GM19452 (cell line): Measurements from ENCODE around the gene ALPG.
"Not testable (repeated sequence)": the region's sequence is repeated elsewhere in the genome, so short reads cannot be mapped to it uniquely, and the experiment has no call there.

Experiments
- ATAC-seq: cut with Tn5 transposase; IDR thresholded peaks from one replicate; pipeline ENCODE4 v1.9.1; 2021; ENCODE audit not compliant: unreplicated experiment

Gene ALPG

DNA sequence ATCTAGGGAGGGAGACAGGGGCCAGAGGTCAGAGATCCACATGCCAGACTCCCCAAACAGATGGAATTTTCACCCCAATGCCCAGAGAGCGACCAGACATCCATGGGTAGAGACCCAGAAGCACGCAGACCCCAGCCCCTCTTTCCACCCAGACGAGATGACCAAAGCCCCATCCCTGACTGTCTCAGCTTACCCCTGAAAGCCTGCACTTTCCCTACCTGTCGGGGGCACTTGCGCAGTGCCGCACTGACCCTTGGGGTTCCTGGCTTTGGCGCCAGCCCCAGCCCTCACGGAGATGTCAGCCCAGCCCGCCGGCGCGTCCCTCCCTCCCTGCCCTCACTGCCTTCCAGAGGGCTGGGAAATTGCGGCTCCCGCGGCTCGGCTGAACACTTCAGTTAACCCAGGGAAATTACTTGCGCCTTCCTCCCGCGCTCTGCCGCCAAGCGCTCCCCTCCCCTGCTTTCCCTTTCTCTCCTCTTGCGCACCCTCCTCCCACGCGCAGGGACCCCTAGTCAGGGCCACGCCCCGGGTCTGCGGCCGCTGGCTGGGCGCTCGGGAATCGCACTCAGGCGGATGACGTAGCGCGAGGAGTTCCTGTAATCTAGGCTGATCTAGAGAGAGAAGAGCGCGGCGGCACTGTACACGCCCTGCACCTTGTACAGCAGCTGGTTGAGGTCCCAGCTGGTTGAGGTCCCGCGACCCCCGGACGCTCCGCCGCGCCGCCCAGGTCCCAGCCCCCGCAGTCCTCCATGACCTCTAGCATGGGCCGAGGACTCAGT, 12.0 kb downstream of the ALPG start:
- no peak for ATAC-seq

GRCh38 chr2:232419245-232420072, 12.8 kb downstream of the ALPG start:
- no peak for ATAC-seq

DNA sequence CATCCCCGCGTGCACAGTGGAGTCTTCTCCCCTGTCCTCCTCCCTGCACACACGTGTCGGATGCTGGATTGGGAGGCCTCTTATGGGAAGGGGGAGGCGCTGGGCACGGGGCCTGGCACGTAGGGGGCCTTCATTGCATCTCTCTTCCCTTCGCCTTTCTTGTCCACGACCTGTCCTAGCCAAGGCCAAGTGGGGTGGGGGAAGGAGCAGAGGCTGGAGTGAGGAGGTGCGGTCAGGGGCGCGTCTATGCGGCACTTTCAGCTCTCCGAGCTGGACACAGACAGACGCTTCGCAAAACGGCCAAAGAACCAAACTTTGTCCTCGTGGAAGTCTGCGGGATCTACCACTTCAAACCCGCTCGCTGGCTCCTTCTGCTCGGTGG, 13.4 kb downstream of the ALPG start:
- ATAC-seq, result no peak

DNA sequence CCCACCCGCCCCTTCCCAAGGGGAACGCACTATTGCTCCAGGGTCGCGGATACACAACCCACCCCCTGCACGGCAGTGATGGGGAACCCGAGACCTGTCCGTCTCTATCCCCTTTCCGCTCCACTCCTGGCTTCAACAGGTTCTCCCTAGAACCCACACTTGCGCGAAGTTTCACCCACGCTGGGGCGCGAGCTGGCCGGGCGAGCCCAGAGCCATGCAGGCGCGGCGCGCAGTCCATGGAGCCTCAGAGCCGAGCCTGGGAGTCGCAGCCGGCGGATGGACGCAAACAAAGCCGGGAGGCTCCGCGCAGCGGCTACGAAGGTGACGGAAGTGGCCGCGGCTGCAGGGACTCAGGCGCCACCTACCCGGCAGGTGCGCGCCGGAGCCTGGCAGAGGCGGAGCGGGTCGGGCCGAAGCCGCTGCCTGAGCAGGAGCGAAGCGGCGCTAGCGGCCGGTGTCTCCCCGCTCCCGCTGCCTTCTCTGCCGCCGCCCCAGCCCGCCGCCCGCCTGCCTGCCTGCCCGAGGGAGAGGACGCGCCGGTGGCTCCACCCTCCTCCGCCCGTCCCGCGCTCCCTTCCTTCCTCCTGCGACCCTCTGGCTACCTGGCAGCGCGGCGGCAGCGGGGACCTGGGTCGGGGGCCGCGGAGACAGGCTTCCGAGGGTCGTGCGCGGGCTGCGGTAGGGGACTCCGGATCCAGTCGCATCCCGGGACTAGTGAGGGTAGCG, 14.0 kb downstream of the ALPG start:
- ATAC-seq, result no peak

DNA sequence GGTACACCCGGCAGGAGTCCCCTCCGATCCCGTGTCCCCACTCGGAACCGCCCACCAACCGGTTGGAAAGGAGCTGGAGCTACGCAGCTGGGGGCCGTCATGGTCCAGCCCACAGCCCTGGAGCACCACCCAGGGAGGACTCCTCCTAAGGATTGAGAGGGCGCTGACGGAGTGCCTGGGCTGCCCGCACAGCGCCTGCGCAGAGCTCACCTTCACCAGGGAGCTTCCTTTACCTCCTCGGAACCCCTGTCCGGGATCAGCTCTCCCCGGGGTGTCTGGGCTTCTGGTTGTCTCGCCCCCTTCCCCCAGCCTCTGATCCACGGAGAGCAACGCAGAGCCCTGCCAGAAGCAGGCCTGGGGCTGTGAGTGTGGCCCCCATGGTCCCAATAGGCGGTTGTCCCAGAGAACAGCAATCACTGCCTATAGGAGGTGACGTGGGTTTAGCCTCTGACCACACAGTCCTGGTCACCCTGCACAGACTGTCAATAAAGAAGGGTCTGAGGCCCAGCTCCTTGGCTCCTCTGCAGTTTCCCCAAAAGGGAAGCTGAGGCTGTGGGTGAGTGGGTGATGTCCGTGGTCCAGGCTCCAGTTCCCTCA, 14.6 kb downstream of the ALPG start:
- ATAC-seq, result no peak

DNA sequence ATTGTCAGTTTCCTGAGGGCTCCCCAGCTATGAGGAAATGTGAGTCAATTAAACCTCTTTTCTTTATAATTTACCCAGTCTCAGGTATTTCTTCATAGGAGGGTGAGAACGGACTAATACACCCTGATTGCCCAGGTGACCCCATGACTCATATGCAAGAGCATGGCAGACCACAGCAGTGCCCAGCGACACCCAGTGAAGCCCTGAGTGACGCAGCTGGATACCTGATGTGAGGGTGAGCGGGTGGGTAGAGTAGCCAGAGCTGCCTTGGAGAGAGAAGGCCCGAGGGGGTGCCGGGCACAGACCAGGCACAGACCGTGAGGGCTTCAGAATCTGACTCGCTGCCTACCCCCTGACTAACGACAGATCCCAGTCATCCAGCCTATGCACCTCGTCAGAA, 15.4 kb downstream of the ALPG start:
- ATAC-seq, result no peak

- ATAC-seq, result not testable (repeated sequence)
Measured at GRCh38 chr2:232422996-232423395, 16.4 kb downstream of the ALPG start.

GRCh38 chr2:232423407-232423806, 16.8 kb downstream of the ALPG start:
- ATAC-seq, result not testable (repeated sequence)

GRCh38 chr2:232431705-232432590, 25.3 kb downstream of the ALPG start:
- no peak for ATAC-seq

DNA sequence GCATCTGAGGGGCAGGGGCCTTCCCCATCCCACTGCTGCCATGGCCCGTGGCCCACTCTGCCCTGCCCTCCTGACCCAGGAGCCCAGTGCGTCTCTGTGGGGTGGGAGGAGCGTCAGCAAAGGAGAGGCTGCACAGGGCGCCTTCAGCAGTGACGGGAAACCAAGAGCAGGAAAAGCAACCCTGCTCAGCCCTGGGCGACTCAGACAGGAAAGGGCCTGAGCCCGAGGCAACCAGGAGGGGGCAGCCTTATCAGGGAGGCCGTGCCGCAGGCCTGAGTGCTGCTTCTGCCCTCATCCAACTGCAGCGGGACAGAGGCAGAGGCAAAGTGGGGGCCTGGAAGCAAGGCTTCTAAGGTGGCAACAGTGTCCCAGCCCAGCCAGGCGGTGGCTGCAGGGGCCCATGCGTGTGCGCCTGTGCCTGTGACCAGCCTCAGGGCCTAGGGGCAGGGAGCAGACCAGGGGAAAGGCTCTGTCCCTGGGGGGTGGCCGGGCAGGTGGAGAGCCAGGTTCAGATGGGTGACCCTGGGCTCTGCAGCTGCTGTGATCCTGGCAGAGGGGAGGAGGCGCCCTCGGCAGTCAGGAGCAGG, 26.0 kb downstream of the ALPG start:
- no peak for ATAC-seq

DNA sequence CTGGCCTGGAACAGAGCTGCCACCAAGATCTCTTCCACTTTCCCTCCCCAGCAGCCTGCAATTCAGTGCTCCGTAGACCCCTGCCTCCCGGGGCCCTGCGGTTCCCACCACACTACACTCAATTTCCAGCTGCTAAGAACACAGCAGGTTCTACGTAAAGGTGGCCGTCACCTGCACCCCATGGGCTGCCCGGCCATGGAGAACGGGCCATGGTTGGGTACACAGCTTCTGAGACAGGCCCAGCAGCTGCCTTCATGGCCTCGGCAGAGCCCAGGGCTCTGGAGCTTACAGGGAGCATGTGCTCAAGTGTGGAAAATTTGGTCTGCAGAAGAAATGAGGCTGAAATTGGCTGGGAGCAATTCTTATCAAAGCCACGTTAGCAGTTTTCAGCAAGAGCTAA, 27.0 kb downstream of the ALPG start:
- not testable (repeated sequence) for ATAC-seq

DNA sequence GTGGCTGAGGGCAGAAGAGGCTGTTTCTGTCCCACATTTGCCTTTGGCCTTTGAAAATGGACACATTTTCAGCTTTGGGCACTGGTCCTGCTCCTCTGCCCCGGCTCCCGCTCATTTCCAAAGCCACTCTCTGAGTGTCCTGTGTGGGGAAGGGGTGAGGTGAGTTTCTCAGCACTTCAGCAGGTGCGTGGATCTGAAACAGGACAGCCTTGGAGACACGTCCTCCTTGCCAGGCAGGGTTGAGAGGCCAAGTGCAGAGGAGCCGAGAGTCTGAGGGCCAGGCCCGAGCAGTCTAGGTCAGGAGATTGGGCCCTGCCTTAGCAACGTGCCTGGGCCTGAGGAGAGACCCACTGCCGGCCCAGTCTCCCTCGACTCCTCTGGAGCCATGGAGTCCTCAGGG, 27.4 kb downstream of the ALPG start:
- no peak for ATAC-seq

DNA sequence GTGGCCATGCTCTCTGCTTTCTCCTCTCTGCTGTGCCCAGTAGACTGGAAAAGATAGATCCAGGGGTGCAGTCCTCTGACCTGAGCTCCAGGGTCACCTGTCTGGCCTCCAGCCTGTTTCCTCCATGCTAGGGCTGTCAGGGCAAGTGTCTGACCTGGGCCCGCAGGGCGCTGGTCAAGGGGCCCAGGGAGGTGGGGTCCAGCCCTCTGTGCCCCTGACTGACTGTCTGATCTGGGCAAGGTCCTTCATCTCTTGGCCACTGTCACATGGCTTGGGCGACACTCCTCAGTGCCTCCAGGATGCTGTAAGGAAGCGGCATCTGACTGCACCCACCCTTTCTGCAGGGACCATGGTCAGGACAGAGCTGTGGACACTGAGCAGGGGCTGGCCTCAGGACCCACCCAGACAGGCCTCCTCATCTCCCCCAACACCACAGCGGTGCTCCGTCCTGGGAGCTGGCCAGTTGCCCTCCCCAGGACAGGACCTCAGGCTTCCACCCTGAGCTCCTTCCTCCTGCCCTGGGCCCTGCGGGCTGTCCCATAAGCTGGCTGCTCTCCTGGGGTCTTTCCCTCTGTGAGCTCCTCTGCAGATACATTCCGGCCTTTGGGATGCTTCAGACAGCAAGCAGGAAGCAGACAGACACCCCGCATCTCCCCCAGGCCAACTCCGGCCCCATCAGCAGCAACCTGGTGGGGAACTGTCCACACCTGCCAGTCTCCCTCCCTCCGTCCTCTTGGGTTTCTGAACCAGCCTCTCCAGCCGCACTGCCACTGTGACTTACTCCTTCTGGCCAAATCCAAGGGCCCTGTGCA, 28.1 kb downstream of the ALPG start:
- ATAC-seq, result no peak

- no peak for ATAC-seq
Measured at GRCh38 chr2:232435375-232435648, 28.7 kb downstream of the ALPG start.

GRCh38 chr2:232435805-232436204, 29.2 kb downstream of the ALPG start:
- ATAC-seq, result no peak

GRCh38 chr2:232436381-232437194, 29.9 kb downstream of the ALPG start:
- no peak for ATAC-seq

GRCh38 chr2:232437195-232437571, 30.5 kb downstream of the ALPG start:
- no peak for ATAC-seq

DNA sequence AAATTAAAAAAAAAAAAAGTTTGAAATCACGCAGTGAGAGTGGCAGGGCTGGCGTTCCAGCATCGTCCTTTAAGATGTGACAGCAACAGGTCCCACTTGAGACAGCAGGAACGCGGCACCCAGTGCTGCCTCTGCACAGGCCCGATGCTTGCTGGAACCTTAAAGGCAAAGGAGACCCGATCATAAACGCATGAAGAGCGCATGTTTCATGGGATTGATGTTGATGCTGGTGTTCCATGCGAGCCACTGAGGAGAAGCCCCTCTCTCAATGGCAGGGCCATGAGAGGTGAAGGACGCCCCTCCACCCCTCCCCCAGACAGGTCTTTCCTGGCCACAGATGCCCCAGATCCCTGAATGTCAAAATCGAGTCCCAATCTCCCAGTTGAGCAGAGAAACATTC, 31.4 kb downstream of the ALPG start:
- no peak for ATAC-seq
